ENCODE measurements around the gene CCDC86.
"Not testable (repeated sequence)": the region's sequence is repeated elsewhere in the genome, so short reads cannot be mapped to it uniquely, and the experiment has no call there.

CCDC86 gene

GRCh38 chr11:60813324-60813723 is 28.6 kb upstream of the CCDC86 start:
- POLR2A ChIA-PET: no interaction called here
- no peak for TF ChIP-seq CTCF (IDR thresholded peaks at IDR 0.05; ENCODE audit: insufficient read depth, low read length, missing control alignments)
- no peak overlapping the region for H3K4me3 ChIP-seq (ENCODE audit: low read depth, low read length)
- CTCF ChIA-PET: interaction anchor here (0.8 kb wide), 1 partner anchor 18 kb away, joined by 3 read pairs; no protein-coding TSS in a partner anchor
- no peak for DNase-seq (ENCODE audit: low read depth, low spot score)

- ChIA-PET POLR2A (no interaction called here), CTCF (no interaction called here)
- DNase-seq (ENCODE audit: low read depth, low spot score): no peak
- no peak overlapping the region for H3K4me3 ChIP-seq (ENCODE audit: low read depth, low read length)
- no peak for TF ChIP-seq CTCF (IDR thresholded peaks at IDR 0.05; ENCODE audit: insufficient read depth, low read length, missing control alignments)
Observed at GRCh38 chr11:60814112-60814511, 27.8 kb upstream of the CCDC86 start.

DNA sequence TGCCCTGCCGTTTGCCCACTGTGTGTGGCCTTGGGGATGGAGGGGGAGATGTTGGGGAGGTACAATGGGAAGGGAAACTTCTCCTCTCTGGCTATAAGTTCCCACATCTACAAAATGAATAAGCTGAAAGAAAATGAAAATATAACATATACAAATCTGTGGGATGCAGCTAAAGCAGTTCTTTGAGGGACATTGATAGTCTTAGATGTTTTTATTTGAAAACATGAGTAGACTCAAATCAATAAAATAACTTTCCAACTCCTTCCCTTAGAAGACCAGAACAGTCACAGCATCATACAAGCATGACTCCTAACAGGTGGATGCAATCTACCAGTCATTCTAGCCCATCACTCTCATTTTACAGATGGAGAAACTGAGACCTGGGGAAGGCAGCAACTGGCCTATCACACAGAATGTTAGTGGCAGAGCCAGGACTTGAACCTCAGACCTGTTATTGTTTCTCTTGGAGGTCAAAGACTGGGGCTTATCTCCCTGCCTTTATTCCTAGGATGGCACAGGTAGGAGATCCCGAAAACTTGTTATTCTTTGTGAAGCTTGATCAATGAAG is 25.2 kb upstream of the CCDC86 start:
- DNase-seq (ENCODE audit: low read depth, low spot score): no peak
- TF ChIP-seq CTCF (IDR thresholded peaks at IDR 0.05; ENCODE audit: insufficient read depth, low read length, missing control alignments): no peak
- ChIA-PET POLR2A (no interaction called here), CTCF (interaction anchor here (1.0 to 1.2 kb wide), 3 partner anchors 12 to 83 kb away, joined by 3 to 5 read pairs (median 3); no protein-coding TSS in a partner anchor)
- H3K4me3 ChIP-seq (ENCODE audit: low read depth, low read length): no peak overlapping the region

DNA sequence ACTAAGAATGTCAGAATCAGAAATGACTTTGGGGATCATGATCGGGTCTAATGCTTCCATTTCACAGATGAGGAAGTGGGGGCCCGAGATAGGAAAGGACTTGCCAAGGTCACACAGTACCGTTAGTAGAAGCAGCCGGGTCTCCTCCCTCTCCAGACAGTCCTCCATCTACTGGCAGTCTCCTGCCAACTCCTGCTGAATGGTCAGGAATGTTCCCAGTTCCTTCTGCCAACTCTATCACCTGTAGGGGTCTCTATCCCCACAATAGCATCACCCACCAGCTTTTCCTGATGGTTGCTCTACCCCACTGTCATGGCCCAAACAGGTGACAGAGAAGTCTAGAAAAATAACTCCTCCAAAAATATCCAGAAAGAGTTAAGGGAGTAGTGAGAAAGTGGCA is 23.9 kb upstream of the CCDC86 start:
- ChIA-PET CTCF (no interaction called here), POLR2A (no interaction called here)
- DNase-seq (ENCODE audit: low read depth, low spot score): no peak
- no peak for TF ChIP-seq CTCF (IDR thresholded peaks at IDR 0.05; ENCODE audit: insufficient read depth, low read length, missing control alignments)
- no peak overlapping the region for H3K4me3 ChIP-seq (ENCODE audit: low read depth, low read length)

DNA sequence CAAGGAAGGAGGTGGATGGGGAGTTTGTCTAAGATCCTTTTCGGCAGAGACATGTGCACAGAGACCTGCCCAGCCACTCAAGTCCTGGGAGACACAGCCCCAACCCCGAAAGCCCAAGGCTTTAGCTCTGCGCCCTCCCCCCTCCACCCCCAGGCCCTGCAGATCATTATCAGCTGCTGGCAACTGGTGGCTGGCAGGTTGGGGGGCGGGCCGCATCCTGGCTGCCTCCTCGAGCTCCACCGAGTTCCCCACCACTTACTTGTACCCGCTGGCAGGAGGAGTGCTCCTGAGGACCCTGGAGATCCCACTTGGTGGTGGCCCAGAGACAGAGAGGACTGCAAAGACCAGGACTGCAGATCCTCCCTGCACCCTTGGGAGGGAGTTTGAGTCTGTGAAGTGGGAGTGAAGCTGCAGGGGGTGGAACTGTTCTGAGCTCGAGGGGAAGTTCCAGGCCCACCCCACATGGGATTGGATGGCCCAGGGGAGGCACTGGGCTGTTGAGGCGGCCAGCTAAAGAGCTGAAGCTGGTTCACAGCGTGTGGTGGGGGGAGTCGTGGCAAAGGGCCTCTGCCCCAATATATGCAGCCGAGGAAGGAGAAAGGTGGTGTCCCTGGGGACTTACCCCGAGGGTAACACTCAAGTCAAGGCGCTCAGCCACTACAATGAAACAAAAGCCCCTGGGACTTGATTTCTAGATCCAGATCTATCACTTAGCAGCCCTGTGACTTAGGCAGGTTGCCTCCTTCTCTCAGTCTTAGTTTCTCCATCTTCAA is 19.9 kb upstream of the CCDC86 start:
- ChIA-PET POLR2A (no interaction called here), CTCF (interaction anchor here (1.1 to 5.2 kb wide), 5 partner anchors 9 to 83 kb away, joined by 3 to 38 read pairs (median 4); no protein-coding TSS in a partner anchor)
- no peak for DNase-seq (ENCODE audit: low read depth, low spot score)
- TF ChIP-seq CTCF (IDR thresholded peaks at IDR 0.05; ENCODE audit: insufficient read depth, low read length, missing control alignments): no peak
- no peak overlapping the region for H3K4me3 ChIP-seq (ENCODE audit: low read depth, low read length)

GRCh38 chr11:60823745-60824306 is 18.1 kb upstream of the CCDC86 start:
- DNase-seq (ENCODE audit: low read depth, low spot score); H3K4me3 ChIP-seq (ENCODE audit: low read depth, low read length); POLR2A ChIA-PET: not testable (repeated sequence)
- CTCF ChIA-PET: interaction anchor here (0.6 to 29.1 kb wide), 2 partner anchors 72 to 167 kb away, joined by 4 to 1087 read pairs; partner anchors contain the start of gene PRPF19

All from AG04449 (cell line).